ENCODE data around the gene SLC35F3.

DNA sequence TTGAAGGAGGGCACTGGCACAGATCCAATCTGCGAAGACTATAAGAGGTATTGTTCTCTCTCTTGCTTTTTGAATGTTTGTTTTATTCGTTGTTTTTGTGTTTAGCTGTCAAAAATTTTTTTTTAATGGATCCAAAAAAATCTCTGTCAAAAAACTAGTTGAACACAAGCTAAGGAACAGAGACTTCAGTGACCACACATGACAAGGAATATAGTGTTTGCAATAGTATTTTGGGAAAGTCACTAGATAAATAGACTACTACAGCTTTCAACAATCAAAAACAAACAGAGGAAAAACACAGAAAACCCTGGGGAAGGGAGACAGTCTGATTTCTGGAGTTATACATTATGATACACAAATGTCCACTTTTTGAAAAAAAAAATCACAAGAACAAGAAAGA is 431.9 kb downstream of the SLC35F3 start:
- TF ChIP-seq, protein P1, sequence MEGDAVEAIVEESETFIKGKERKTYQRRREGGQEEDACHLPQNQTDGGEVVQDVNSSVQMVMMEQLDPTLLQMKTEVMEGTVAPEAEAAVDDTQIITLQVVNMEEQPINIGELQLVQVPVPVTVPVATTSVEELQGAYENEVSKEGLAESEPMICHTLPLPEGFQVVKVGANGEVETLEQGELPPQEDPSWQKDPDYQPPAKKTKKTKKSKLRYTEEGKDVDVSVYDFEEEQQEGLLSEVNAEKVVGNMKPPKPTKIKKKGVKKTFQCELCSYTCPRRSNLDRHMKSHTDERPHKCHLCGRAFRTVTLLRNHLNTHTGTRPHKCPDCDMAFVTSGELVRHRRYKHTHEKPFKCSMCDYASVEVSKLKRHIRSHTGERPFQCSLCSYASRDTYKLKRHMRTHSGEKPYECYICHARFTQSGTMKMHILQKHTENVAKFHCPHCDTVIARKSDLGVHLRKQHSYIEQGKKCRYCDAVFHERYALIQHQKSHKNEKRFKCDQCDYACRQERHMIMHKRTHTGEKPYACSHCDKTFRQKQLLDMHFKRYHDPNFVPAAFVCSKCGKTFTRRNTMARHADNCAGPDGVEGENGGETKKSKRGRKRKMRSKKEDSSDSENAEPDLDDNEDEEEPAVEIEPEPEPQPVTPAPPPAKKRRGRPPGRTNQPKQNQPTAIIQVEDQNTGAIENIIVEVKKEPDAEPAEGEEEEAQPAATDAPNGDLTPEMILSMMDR (IDR thresholded peaks at IDR 0.05; ENCODE audit: insufficient read depth, low read depth, low read length) = no peak
- no peak for TF ChIP-seq EZH2 (IDR thresholded peaks at IDR 0.05; ENCODE audit: insufficient read depth, low read length)

Data from astrocyte (in vitro differentiated cells and primary cell).